ENCODE measurements around the gene CCDC15.

CCDC15 gene

GRCh38 chr11:125082611-125083311, 128.8 kb downstream of the CCDC15 start:
- no peak overlapping the region for H3K4me3 ChIP-seq (ENCODE audit: control insufficient read depth, low read depth, low read length)
- TF ChIP-seq CTCF (conservative IDR thresholded peaks at IDR 0.05; ENCODE audit: control insufficient read depth, insufficient read depth, low read depth, low read length), result no peak

DNA sequence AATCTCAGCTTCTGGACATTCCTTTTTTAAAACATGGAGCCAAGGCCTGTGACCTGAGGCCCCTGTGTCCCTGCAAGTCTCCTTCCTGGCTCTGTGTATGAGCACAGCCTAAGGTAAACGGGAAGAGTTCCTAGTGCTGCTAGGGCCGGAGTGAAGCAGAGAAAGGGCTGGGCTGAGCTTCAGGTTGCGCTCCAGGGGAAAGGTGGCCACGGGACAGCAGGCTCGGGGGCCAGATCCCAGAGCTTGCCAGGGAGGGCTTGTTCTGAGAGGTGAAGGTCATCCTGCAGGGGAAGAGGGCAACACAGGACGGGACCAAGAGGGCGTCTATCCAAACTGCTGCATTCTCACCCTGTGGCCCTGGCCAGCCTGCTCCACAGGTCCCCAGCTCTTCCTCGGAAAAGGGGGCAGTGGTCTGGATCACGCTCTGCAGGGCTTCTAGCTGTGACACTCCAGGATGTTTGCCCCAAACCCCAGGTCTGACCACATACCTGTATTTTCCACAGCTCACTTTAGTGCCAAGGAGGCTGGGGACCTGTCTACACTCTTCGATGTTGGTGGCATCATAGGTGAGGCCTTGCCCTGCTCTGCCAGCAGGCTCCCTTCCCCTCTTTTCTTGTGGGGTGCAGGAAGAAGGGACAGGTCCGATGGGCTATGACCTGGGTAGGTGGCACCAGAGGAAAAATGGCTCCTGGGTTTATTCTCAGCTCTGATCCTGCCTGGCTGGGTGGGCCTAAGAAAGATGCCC, 129.5 kb downstream of the CCDC15 start:
- H3K4me3 ChIP-seq (ENCODE audit: control insufficient read depth, low read depth, low read length), result no peak overlapping the region
- no peak for TF ChIP-seq CTCF (conservative IDR thresholded peaks at IDR 0.05; ENCODE audit: control insufficient read depth, insufficient read depth, low read depth, low read length)
- no peak for DNase-seq (ENCODE audit: low read depth)

More at GRCh38 chr11:125082611-125083311, 128.8 kb downstream of the CCDC15 start:
- peak; percentile 70 for DNase-seq (ENCODE audit: low read depth)

DNA sequence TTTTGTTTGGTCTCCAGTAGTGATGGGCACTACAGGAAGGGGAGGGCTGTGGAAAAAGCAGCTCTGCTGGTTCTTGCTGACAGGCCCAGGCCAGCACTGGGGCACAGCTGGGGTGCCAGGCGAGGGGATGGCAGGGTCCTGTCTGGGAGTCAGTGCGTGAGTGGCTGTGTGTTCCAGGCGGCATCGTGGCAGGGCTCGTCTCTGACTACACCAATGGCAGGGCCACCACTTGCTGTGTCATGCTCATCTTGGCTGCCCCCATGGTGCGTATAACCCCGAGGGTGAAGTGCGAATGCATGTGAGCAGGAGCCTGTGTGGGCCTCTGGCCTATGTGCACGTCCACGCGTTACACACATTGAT, 130.0 kb downstream of the CCDC15 start:
- H3K4me3 ChIP-seq (ENCODE audit: control insufficient read depth, low read depth, low read length), result no peak overlapping the region
- TF ChIP-seq CTCF (conservative IDR thresholded peaks at IDR 0.05; ENCODE audit: control insufficient read depth, insufficient read depth, low read depth, low read length), result no peak
- no peak for DNase-seq (ENCODE audit: low read depth)

DNA sequence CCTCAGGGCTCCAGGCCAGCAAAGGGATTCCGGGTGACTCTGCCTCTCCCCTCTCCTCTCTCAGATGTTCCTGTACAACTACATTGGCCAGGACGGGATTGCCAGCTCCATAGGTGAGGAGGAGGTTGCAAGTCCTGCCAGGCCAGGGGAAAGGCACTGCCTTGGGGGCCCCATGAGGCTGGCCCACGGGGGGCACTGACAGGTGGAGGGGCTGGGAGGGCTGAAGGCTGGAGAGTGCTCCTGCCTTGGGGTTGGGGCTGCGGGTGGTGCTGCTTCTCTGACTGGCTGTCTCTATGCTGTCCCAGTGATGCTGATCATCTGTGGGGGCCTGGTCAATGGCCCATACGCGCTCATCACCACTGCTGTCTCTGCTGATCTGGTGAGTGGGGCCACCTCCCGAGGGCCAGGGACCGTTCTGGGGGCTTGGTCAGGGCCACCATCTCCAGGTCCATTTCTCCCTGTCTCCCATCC, 130.8 kb downstream of the CCDC15 start:
- no peak for DNase-seq (ENCODE audit: low read depth)

GRCh38 chr11:125085301-125086081, 131.5 kb downstream of the CCDC15 start:
- DNase-seq (ENCODE audit: low read depth), result no peak
- no peak for TF ChIP-seq CTCF (conservative IDR thresholded peaks at IDR 0.05; ENCODE audit: control insufficient read depth, insufficient read depth, low read depth, low read length)
- no peak overlapping the region for H3K4me3 ChIP-seq (ENCODE audit: control insufficient read depth, low read depth, low read length)

More for the DNA sequence above, 130.8 kb downstream of the CCDC15 start:
- H3K4me3 ChIP-seq (ENCODE audit: control insufficient read depth, low read depth, low read length), result no peak overlapping the region
- no peak for TF ChIP-seq CTCF (conservative IDR thresholded peaks at IDR 0.05; ENCODE audit: control insufficient read depth, insufficient read depth, low read depth, low read length)

- no peak for TF ChIP-seq CTCF (conservative IDR thresholded peaks at IDR 0.05; ENCODE audit: control insufficient read depth, insufficient read depth, low read depth, low read length)
- DNase-seq (ENCODE audit: low read depth), result no peak
- no peak overlapping the region for H3K4me3 ChIP-seq (ENCODE audit: control insufficient read depth, low read depth, low read length)
Measured at GRCh38 chr11:125086633-125087296, 132.8 kb downstream of the CCDC15 start.
